GM19351 (cell line): ENCODE measurements around the gene ZNF101.

Experiments used
- ATAC-seq: cut with Tn5 transposase; IDR thresholded peaks from one replicate; pipeline ENCODE4 v1.9.1; 2021; ENCODE audit warnings: mild to moderate bottlenecking, moderate library complexity; ENCODE audit not compliant: unreplicated experiment

The ZNF101 gene

GRCh38 chr19:19637523-19638251 is 31.0 kb upstream of the ZNF101 start:
- ATAC-seq, result no peak

- ATAC-seq, result peak; percentile 32
Measured at GRCh38 chr19:19642506-19643157, 26.0 kb upstream of the ZNF101 start.

- ATAC-seq, result peak; percentile 84
Measured at GRCh38 chr19:19643158-19644053, 25.2 kb upstream of the ZNF101 start, which contains the start of gene GMIP. Gene GMIP (minus strand): TSS chr19:19643657. CDS start chr19:19643529, 128 bp downstream.

- ATAC-seq, result no peak
Measured at GRCh38 chr19:19644054-19644388, 24.6 kb upstream of the ZNF101 start.

GRCh38 chr19:19645233-19645870 is 23.3 kb upstream of the ZNF101 start:
- no peak for ATAC-seq

GRCh38 chr19:19647037-19647835 is 21.4 kb upstream of the ZNF101 start:
- no peak for ATAC-seq

- no peak for ATAC-seq
Measured at GRCh38 chr19:19649155-19649554, 19.5 kb upstream of the ZNF101 start.

- no peak for ATAC-seq
Measured at GRCh38 chr19:19649580-19649995, 19.1 kb upstream of the ZNF101 start.

GRCh38 chr19:19650331-19650730 is 18.3 kb upstream of the ZNF101 start:
- no peak for ATAC-seq

- no peak for ATAC-seq
Measured at GRCh38 chr19:19651076-19651475, 17.6 kb upstream of the ZNF101 start.

GRCh38 chr19:19652482-19653295 is 15.9 kb upstream of the ZNF101 start:
- ATAC-seq, result no peak

GRCh38 chr19:19653597-19654147 is 15.0 kb upstream of the ZNF101 start:
- no peak for ATAC-seq

- no peak for ATAC-seq
Measured at GRCh38 chr19:19654441-19654840, 14.2 kb upstream of the ZNF101 start.

GRCh38 chr19:19655051-19655594 is 13.5 kb upstream of the ZNF101 start:
- ATAC-seq, result no peak

- ATAC-seq, result no peak
Measured at GRCh38 chr19:19655641-19656343, 12.8 kb upstream of the ZNF101 start.

- ATAC-seq, result no peak
Measured at GRCh38 chr19:19656451-19657396, 11.9 kb upstream of the ZNF101 start.

GRCh38 chr19:19657397-19657783 is 11.2 kb upstream of the ZNF101 start:
- no peak for ATAC-seq
